Fibroblast of skin of left quadriceps (primary cell): ENCODE data around the gene TMEM273.

ENCODE experiments used
- DNase-seq, 2 experiments: peaks; one replicate each; pipeline ENCODE4 v3.0.0-alpha.2; 2013; ENCODE audit warnings: low read depth in 2 of 2

Gene TMEM273

GRCh38 chr10:49164559-49165188 lies 23.5 kb downstream of the TMEM273 start:
- no peak for DNase-seq

GRCh38 chr10:49163741-49164140 lies 24.4 kb downstream of the TMEM273 start:
- DNase-seq, result no peak

DNA sequence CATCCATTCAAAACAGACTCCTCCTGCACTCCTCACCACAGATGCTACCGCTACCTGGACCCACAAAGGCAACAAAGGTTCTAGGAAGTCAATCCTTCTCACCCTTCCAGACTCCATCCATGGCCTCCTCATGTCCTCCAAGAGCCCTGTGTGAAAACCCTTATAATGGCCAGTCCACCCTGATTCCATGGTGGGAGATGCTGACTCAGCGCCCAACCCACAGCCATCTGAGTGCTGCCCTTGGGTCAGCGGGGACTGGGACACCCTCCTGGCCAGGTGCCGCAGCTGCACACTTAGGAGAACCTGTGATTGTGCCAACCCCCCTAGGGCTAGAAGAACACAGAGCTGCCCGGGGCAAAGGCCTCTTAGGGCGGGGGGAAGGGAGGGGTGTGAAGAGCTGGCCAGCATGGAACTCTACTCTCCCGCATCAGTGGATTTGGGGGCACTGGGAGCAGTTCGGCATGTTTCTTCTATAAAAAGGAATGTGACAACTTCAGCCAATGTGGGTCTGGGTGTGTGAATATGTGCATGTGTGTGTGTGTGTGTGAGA lies 25.4 kb downstream of the TMEM273 start:
- no peak for DNase-seq

DNA sequence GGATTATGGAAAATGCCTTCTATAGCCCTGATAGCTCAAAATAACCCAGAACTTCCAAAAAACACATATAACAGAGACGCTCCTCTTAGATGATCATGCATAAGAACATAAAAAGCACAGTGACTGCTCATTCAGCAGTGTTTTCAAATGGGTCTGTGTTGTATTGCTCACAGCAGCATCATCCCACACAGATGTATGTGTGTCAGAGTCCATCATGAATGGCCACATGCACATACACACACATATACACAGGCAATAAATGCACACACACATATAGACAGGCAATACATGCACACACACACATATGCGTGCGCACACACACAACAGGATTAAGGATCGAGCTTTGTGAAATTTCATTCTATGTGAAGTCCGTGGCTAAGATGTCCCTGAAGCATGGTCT lies 26.1 kb downstream of the TMEM273 start:
- DNase-seq, result no peak

- peak in 1 of 2 experiments; percentile 42 for DNase-seq
These were observed 26.7 kb downstream of the TMEM273 start for GRCh38 chr10:49161411-49161997.

DNA sequence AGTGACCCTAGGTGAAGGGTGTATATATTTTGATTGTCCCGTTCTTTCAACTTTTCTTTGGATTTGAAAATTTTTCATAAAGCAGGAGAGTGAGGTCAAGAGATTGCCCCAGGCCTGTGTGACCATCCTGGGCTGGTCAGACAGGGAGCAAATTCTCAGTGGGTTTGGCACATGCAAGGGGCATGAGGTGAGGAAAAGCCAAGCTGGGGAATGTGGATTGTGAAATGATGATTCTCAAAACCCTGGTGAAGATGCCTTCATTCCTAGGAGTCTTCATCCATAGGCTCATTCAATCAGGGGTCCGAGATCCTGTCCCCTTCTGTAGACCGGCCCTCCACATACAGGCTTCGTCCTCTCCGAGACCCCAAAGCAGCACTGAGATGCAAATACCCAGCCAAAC lies 27.4 kb downstream of the TMEM273 start:
- no peak for DNase-seq

- no peak for DNase-seq
These were observed 28.1 kb downstream of the TMEM273 start for GRCh38 chr10:49160110-49160509.

DNA sequence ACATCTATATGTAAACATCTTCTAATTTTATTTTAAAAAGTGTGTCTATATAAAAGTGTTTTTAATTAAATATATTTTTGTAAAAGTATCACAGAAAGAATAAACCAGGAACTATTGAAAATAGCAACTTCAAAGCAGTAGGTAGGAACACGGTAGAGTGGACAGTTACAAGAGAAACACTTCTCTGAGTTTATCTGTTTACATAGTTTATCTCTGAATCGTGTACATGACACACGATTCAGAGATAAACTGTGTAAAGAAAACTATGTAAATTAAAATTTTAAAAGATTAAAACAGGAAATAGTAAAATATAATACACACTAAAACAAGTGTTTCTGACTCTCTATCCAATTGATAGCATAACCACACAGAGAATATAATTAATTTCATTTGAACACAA lies 29.3 kb downstream of the TMEM273 start:
- DNase-seq, result no peak

GRCh38 chr10:49158404-49158803 lies 29.8 kb downstream of the TMEM273 start:
- no peak for DNase-seq

GRCh38 chr10:49157229-49157628 lies 31.0 kb downstream of the TMEM273 start:
- DNase-seq, result no peak

- DNase-seq, result no peak
These were observed 33.5 kb downstream of the TMEM273 start for GRCh38 chr10:49154641-49155040.

DNA sequence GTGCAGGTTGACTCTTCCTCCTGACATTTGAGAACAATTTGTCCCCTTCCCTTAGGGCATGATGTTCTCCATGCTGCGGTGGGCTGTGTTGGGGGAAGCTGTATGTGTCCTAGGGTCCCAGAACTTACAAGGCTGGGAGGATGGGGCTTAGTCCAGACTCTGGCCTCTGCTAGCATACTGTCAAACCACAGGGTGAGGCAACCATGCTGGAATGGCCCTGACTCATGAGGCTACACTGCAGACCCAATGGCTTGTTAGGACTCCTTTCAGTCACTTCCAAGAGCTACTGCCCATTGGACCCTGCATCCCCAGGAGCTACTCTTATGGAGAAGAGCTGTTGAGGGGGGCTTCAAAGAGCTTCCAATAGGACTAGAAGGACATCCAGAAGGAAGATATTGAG lies 34.2 kb downstream of the TMEM273 start:
- DNase-seq, result no peak

DNA sequence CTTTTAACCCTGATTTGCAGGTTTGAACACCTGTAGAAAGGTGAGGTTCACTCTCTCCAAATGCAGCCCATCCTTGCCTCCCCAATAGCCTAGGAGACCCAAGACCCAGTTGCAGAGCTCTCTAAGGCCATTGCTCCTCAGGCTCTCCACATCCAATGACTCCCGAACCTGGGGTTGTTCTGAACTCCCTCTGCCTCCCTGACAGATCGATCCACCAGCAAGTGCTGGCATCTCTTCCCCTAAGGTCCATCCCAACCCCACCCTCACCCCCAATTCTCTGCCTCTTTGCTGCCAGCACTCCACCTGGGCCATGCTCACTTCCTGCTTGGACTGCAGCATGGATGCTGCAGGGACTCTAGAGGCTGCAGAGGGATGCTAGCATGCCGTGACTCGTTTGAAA lies 35.1 kb downstream of the TMEM273 start:
- DNase-seq, result no peak

GRCh38 chr10:49152663-49153062 lies 35.5 kb downstream of the TMEM273 start:
- no peak for DNase-seq

DNA sequence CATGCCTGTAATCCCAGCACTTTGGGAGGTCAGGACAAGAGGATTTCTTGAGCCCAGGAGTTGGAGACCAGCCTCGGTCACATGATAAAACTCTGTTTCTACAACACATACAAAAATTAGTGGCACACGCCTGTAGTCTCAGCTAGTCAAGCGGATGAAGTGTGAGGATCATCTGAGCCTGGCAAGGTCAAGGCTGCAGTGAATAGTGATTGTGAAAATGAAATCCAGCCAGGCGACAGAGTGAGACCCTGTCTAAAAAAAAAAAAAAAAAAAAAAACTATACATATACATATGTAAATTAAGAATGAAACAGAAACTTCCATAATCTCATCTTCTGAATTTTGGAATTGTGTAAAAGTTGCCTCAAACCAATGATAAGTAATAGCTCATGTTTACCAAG lies 36.2 kb downstream of the TMEM273 start:
- no peak for DNase-seq

DNA sequence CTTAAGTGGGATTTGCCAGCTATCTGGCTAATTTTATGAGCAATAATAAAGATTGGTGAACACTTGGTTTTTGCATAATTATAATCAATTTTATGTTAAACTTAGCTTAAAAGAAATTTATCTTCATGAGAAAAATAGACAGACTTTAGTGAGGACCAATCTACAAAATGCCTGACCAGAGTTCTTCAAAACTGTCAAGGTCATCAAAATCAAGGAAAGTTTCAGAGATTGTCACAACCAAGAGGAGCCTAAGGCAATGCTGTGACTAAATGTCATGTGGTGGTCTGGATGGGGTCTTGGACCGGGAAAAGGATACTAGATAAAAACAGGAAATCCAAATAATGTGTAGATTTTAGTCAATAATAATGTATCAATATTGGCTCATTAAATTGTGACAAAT lies 36.7 kb downstream of the TMEM273 start:
- DNase-seq, result no peak

GRCh38 chr10:49151025-49151445 lies 37.2 kb downstream of the TMEM273 start:
- no peak for DNase-seq

- no peak for DNase-seq
These were observed 37.8 kb downstream of the TMEM273 start for GRCh38 chr10:49150426-49150825.

GRCh38 chr10:49149881-49150280 lies 38.3 kb downstream of the TMEM273 start:
- DNase-seq, result no peak

DNA sequence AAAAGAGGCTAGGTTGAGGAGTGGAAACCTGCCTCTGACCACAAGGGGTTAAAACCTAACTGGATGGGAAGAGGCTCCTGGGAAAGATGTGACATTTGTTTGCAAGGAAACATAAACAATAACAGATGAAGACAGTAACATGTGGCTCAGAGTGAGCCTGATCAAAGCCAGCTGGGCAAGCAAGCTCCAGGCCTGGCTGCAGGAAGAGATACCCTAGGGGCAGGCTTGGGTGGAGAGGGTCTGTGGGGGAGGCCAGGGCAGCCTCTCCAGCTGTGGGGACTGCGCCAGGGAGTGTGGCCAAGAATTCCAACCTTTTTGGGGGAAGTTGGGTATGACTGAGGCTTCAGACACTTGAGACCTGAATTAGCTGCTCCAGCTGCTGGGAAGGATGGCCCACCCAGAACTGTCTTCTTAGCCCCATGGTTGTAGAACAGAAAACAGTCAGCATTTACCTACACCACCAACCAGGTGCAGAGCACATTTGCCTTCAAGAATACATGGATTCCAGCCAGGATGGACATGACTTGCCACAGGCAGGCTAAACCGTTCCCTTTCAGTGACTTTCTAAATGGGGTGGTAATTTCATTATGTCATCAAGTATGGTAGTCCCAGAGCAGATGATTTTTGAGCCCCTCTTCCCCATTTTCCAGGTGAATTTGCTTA lies 44.0 kb downstream of the TMEM273 start:
- DNase-seq, result peak; percentile 60 to 68

DNA sequence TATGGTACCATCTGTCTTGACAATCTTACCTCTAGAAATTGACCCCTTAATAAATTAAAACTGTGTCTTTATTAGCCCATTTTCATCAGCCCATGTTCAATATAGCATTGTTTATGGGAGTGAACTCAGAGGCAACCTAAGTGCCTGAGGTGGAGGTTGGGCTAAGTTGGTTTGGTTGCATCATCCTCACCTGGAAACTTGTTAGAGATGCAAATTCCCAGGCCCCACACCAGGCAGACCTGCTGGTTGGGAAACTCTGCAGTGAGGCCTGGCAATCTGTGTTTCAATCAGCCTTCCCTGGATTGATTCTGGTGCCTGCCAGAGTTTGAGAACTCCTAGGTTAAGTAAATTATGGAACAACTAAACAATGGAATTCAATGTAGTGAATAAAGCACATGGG lies 44.9 kb downstream of the TMEM273 start:
- DNase-seq, result no peak

- no peak for DNase-seq
These were observed 46.5 kb downstream of the TMEM273 start for GRCh38 chr10:49141541-49142332.
